HG03565 (cell line): Measurements from ENCODE around the gene IL1RAPL2.
"Not testable (repeated sequence)": the region's sequence is repeated elsewhere in the genome, so short reads cannot be mapped to it uniquely, and the experiment has no call there.

Source experiments
- ATAC-seq: cut with Tn5 transposase; IDR thresholded peaks from one replicate; pipeline ENCODE4 v1.9.1; 2021; ENCODE audit warnings: mild to moderate bottlenecking, moderate library complexity; ENCODE audit not compliant: unreplicated experiment

Gene IL1RAPL2

GRCh38 chrX:105662248-105662647 lies 1096.2 kb downstream of the IL1RAPL2 start:
- ATAC-seq, result no peak

- no peak for ATAC-seq
Measured at GRCh38 chrX:105664243-105664642, 1098.2 kb downstream of the IL1RAPL2 start.

GRCh38 chrX:105684288-105684687 lies 1118.3 kb downstream of the IL1RAPL2 start:
- not testable (repeated sequence) for ATAC-seq

GRCh38 chrX:105694839-105695238 lies 1128.8 kb downstream of the IL1RAPL2 start:
- no peak for ATAC-seq

- ATAC-seq, result no peak
Measured at GRCh38 chrX:105695451-105695850, 1129.5 kb downstream of the IL1RAPL2 start.

- ATAC-seq, result no peak
Measured at GRCh38 chrX:105696870-105697269, 1130.9 kb downstream of the IL1RAPL2 start.

GRCh38 chrX:105697984-105698781 lies 1132.2 kb downstream of the IL1RAPL2 start:
- no peak for ATAC-seq

GRCh38 chrX:105700331-105700730 lies 1134.3 kb downstream of the IL1RAPL2 start:
- ATAC-seq, result no peak

- no peak for ATAC-seq
Measured at GRCh38 chrX:105701310-105702052, 1135.5 kb downstream of the IL1RAPL2 start.

GRCh38 chrX:105703876-105704275 lies 1137.9 kb downstream of the IL1RAPL2 start:
- ATAC-seq, result no peak

GRCh38 chrX:105706041-105706440 lies 1140.0 kb downstream of the IL1RAPL2 start:
- ATAC-seq, result no peak

GRCh38 chrX:105711805-105712204 lies 1145.8 kb downstream of the IL1RAPL2 start:
- no peak for ATAC-seq

GRCh38 chrX:105715746-105716145 lies 1149.7 kb downstream of the IL1RAPL2 start:
- no peak for ATAC-seq

GRCh38 chrX:105723966-105724735 lies 1158.2 kb downstream of the IL1RAPL2 start:
- no peak for ATAC-seq

GRCh38 chrX:105725228-105725627 lies 1159.2 kb downstream of the IL1RAPL2 start:
- no peak for ATAC-seq

GRCh38 chrX:105738162-105738561 lies 1172.2 kb downstream of the IL1RAPL2 start:
- no peak for ATAC-seq

- ATAC-seq, result no peak
Measured at GRCh38 chrX:105744291-105744690, 1178.3 kb downstream of the IL1RAPL2 start.

GRCh38 chrX:105744946-105745345 lies 1178.9 kb downstream of the IL1RAPL2 start:
- no peak for ATAC-seq

- no peak for ATAC-seq
Measured at GRCh38 chrX:105745863-105746262, 1179.9 kb downstream of the IL1RAPL2 start.

- ATAC-seq, result no peak
Measured at GRCh38 chrX:105752338-105752956, 1186.4 kb downstream of the IL1RAPL2 start.

- ATAC-seq, result no peak
Measured at GRCh38 chrX:105753411-105753810, 1187.4 kb downstream of the IL1RAPL2 start.
